Measurements from ENCODE around the gene CLDN7.

Gene CLDN7, protein sequence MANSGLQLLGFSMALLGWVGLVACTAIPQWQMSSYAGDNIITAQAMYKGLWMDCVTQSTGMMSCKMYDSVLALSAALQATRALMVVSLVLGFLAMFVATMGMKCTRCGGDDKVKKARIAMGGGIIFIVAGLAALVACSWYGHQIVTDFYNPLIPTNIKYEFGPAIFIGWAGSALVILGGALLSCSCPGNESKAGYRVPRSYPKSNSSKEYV

DNA sequence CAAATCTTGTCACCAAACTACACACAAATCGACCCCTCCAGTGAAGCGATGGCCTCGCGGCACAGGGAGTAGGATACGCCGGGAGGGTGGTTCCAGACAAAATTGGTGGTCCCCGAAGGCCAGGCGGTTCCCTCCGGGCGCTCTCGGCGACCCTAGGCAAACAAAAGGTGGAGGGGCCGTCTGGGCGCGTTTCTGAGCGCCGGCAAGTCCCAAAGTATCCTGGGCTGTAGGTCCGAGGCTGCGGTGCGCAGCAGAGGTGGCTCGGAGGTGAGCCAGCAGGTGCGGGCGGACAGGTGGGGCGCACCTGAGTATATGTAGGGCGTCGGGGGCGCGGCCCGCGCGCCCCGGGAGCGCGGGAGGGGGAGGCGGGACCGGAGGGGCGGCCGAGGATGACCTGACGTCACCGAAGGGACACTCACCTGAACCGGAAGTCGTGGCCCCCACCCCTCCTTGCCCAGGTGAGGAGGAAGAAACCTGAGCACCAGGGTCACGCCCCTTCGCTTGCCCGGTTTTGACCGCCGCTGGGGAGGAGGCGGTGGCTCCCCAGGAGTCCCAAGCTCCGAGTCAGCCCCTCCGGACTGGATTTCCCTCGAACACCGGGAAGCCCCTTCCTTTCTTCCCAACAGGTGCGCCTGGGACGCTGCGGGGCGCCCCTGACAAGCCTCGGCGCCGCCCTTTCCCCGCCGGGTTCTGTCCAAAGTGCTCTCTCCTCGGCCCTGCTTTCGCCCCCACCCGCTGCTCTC, at the start of gene CLDN7:
Gene CLDN7 (minus strand): TSS at position 287 of the 743 bp plus-strand sequence. CDS start 435 bp downstream, outside the sequence.
- DNase-seq (ENCODE audit: low read depth, low spot score) = no peak
- in situ Hi-C loops (cut with HindIII; ENCODE audit: low sequenced_read_pairs) = no loop called here
- TF ChIP-seq CTCF (IDR thresholded peaks at IDR 0.05; ENCODE audit: low read depth, low read length) = no peak
- H3K4me3 ChIP-seq (ENCODE audit: low read depth, low read length) = peak within 1 kb of the TSS; percentile 27

DNA sequence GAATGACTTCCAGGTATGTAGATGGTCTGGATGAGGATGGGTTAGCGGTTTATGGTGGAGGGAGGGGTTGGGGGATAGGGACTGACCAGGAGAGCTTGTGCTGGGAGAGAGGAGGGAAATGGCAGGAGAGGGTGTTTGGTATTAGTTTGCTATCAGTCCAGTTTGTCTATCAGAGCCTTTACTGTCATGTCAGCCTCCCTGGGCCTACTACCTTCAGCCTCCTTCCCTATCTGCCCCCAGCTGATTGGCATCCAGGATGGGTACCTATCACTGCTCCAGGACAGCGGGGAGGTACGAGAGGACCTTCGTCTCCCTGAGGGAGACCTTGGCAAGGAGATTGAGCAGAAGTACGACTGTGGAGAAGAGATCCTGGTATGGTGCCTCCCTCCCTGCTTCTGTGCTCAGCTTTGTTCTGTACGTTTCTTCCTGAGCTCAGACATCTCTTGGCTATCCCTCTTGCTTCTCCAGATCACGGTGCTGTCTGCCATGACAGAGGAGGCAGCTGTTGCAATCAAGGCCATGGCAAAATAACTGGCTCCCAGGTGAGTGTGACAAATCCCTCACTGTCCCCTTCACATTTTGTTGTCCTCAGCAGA, 48.9 kb upstream of the CLDN7 start:
- no peak overlapping the region for H3K4me3 ChIP-seq (ENCODE audit: low read depth, low read length)
- TF ChIP-seq CTCF (IDR thresholded peaks at IDR 0.05; ENCODE audit: low read depth, low read length) = no peak
- in situ Hi-C loops (cut with HindIII; ENCODE audit: low sequenced_read_pairs) = no loop called here
- no peak for DNase-seq (ENCODE audit: low read depth, low spot score)

- peak overlapping the region; percentile 88 for H3K4me3 ChIP-seq (ENCODE audit: low read depth, low read length)
- TF ChIP-seq CTCF (IDR thresholded peaks at IDR 0.05; ENCODE audit: low read depth, low read length) = no peak
- DNase-seq (ENCODE audit: low read depth, low spot score) = no peak
- in situ Hi-C loops (cut with HindIII; ENCODE audit: low sequenced_read_pairs) = no loop called here
Measured at GRCh38 chr17:7309628-7310027, 47.4 kb upstream of the CLDN7 start.

DNA sequence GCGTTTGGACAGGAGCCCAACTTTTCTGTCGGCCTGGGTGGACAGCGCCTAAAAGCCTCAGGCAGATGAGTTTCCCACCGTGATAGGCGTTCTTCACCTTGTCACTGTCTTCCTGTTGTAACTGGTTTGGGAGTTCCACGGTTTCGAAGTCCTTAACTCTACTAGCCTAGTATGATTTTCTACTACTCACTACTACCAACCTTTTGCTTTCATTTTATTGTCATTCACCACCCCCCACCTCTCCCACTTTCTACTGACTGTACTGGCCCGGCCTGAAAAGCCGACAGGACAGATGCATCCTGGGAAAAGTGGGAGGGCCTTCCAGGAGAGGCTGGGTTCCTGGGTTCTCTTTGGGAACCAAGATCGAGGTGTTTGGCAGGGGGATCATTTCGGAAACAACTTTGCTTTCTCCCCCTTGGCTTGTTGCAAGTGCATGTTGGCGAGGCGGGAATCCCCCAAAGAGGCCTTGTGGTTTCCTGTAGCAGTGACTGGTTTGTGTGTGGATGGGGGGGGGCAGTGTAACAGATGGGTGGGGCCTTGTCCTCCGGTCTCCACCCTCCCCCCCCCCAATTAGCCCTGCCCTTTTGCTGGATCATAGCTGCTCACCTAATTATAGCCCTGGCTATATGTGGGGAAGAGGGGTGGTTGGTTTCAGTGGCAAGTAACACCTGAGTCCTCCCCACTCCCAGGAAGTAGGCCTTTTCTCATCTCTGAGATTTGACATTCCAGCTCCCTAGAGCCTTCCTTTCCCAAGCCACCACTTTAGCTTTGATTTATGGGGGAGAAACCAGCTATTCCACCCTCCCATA, 46.6 kb upstream of the CLDN7 start:
- no peak for TF ChIP-seq CTCF (IDR thresholded peaks at IDR 0.05; ENCODE audit: low read depth, low read length)
- peak overlapping the region; percentile 88 for H3K4me3 ChIP-seq (ENCODE audit: low read depth, low read length)
- DNase-seq (ENCODE audit: low read depth, low spot score) = peak; percentile 84
- in situ Hi-C loops (cut with HindIII; ENCODE audit: low sequenced_read_pairs) = no loop called here

- in situ Hi-C loops (cut with HindIII; ENCODE audit: low sequenced_read_pairs) = no loop called here
- no peak for TF ChIP-seq CTCF (IDR thresholded peaks at IDR 0.05; ENCODE audit: low read depth, low read length)
- DNase-seq (ENCODE audit: low read depth, low spot score) = no peak
- peak overlapping the region; percentile 88 for H3K4me3 ChIP-seq (ENCODE audit: low read depth, low read length)
Measured at GRCh38 chr17:7307686-7308624, 45.7 kb upstream of the CLDN7 start.
